Keratinocyte (primary cell): ENCODE data around the gene PIH1D1.

Source experiments
- CTCF ChIP-seq, 3 experiments: IDR thresholded peaks in 1 of 3; conservative IDR thresholded peaks in 1 of 3; optimal IDR thresholded peaks in 1 of 3; 2 replicates in 2 of 3; 3 replicates in 1 of 3; pipeline versions ENCODE3 to v1.5.1; 2011; ENCODE audit warnings: low read length in 3 of 3, mild to moderate bottlenecking in 3 of 3, moderate library complexity in 2 of 3, control low read depth in 1 of 3, inconsistent platforms in 1 of 3; ENCODE audit not compliant: insufficient read depth in 2 of 3; ENCODE audit errors: extremely low read depth in 1 of 3
- EZH2 ChIP-seq: IDR thresholded peaks from one replicate; pipeline ENCODE4 v1.6.1; 2012; ENCODE audit warnings: inconsistent platforms, mild to moderate bottlenecking, low read length, moderate library complexity

- no peak for TF ChIP-seq CTCF (optimal IDR thresholded peaks at IDR 0.05 in 1 of 3, IDR thresholded peaks at IDR 0.05 in 1 of 3, conservative IDR thresholded peaks at IDR 0.05 in 1 of 3; ENCODE audit: extremely low read depth in 1 of 3, insufficient read depth in 2 of 3, low read length in 3 of 3)
- TF ChIP-seq EZH2: no peak
Observed at GRCh38 chr19:49448432-49448786, 3.2 kb downstream of the PIH1D1 start.
